Bronchial epithelial cell (primary cell): Measurements from ENCODE around the gene CLEC19A. TPM values are rescaled to one million over a fixed set of nuclear protein-coding genes. Genes with fewer than 3 reads are reported as not detected.

Experiments
- DNase-seq: peaks from one replicate; pipeline ENCODE4 v3.0.0-alpha.2; 2010; ENCODE audit warnings: low read depth
- FAIRE-seq: peaks from 2 replicates; lab custom pipeline; 2011; peaks lifted over from hg19 to GRCh38; lab: Jason Lieb, UNC
- H3K27me3 ChIP-seq: 2 replicates; pipeline ENCODE4 v1.5.1; 2011; ENCODE audit warnings: low read length; ENCODE audit not compliant: control insufficient read depth, insufficient read depth
- H3K36me3 ChIP-seq: 2 replicates; pipeline ENCODE4 v1.5.1; 2011; ENCODE audit warnings: low read length; ENCODE audit not compliant: control insufficient read depth, insufficient read depth
- H3K4me3 ChIP-seq: 2 replicates; pipeline ENCODE4 v1.5.1; 2011; ENCODE audit warnings: mild to moderate bottlenecking, low read depth, low read length, control low read depth
- CTCF ChIP-seq: IDR thresholded peaks from 2 replicates; pipeline ENCODE4 v1.5.1; 2011; ENCODE audit warnings: mild to moderate bottlenecking, moderate library complexity, low read length, control low read depth, inconsistent platforms; ENCODE audit not compliant: insufficient read depth, severe bottlenecking
- total RNA-seq: library from RNA; depleted of rRNA; stranded (reverse); fragments of >200 nt; gene quantifications from 2 replicates; pipeline ENCODE4 v1.2.1, GENCODE V29; 2014

The CLEC19A gene
- total RNA-seq, 1 donor from 2014 or later = not detected

GRCh38 chr16:19304750-19305149 is 19.2 kb downstream of the CLEC19A start:
- Histone ChIP-seq H3K27me3 (no peaks in the 10 kb centered on the region), H3K36me3 (no peaks in the 10 kb centered on the region), H3K4me3 (no peak overlapping the region)
- TF ChIP-seq CTCF = no peak
- FAIRE-seq = no peak
- peak; percentile 41 for DNase-seq

- no peak overlapping the region for H3K4me3 ChIP-seq
- H3K27me3 ChIP-seq = no peaks in the 10 kb centered on the region
- no peak for DNase-seq
- no peak for TF ChIP-seq CTCF
- H3K36me3 ChIP-seq = no peaks in the 10 kb centered on the region
- FAIRE-seq = no peak
These were observed 19.9 kb downstream of the CLEC19A start for GRCh38 chr16:19305443-19305842.

- TF ChIP-seq CTCF = no peak
- no peak overlapping the region for H3K4me3 ChIP-seq
- no peaks in the 10 kb centered on the region for H3K36me3 ChIP-seq
- no peak for FAIRE-seq
- no peaks in the 10 kb centered on the region for H3K27me3 ChIP-seq
- DNase-seq = no peak
These were observed 22.2 kb downstream of the CLEC19A start for GRCh38 chr16:19307587-19308241.

GRCh38 chr16:19308392-19308791 is 22.9 kb downstream of the CLEC19A start:
- no peak overlapping the region for H3K4me3 ChIP-seq
- no peaks in the 10 kb centered on the region for H3K36me3 ChIP-seq
- FAIRE-seq (no peak), DNase-seq (no peak)
- TF ChIP-seq CTCF = no peak
- H3K27me3 ChIP-seq = no peaks in the 10 kb centered on the region

- H3K4me3 ChIP-seq = no peak overlapping the region
- FAIRE-seq = no peak
- TF ChIP-seq CTCF = no peak
- no peak for DNase-seq
- no peaks in the 10 kb centered on the region for H3K36me3 ChIP-seq
- H3K27me3 ChIP-seq = no peaks in the 10 kb centered on the region
These were observed 23.6 kb downstream of the CLEC19A start for GRCh38 chr16:19309178-19309577.

GRCh38 chr16:19314718-19315425 is 29.3 kb downstream of the CLEC19A start:
- no peak for TF ChIP-seq CTCF
- FAIRE-seq (no peak), DNase-seq (no peak)
- Histone ChIP-seq H3K4me3 (no peak overlapping the region), H3K36me3 (no peaks in the 10 kb centered on the region), H3K27me3 (no peaks in the 10 kb centered on the region)
